Activated CD4-positive, alpha-beta T cell treated with anti-CD3 and anti-CD28 coated beads, Interleukin-2, amount 50 U/mL, for 4 hours (primary cell): ENCODE measurements around the gene WWOX.

Source experiments
- DNase-seq, 2 experiments: peaks; one replicate each; pipeline ENCODE4 v3.0.0-alpha.2; 2020

The WWOX gene

GRCh38 chr16:79175286-79176057 is 1076.0 kb downstream of the WWOX start:
- no peak for DNase-seq

GRCh38 chr16:79177018-79177417 is 1077.6 kb downstream of the WWOX start:
- DNase-seq: no peak

- DNase-seq: no peak
Observed at GRCh38 chr16:79181419-79181818, 1082.0 kb downstream of the WWOX start.

GRCh38 chr16:79182616-79183015 is 1083.2 kb downstream of the WWOX start:
- no peak for DNase-seq

- no peak for DNase-seq
Observed at GRCh38 chr16:79183571-79183970, 1084.1 kb downstream of the WWOX start.

GRCh38 chr16:79184464-79185030 is 1085.1 kb downstream of the WWOX start:
- no peak for DNase-seq

GRCh38 chr16:79185711-79186110 is 1086.3 kb downstream of the WWOX start:
- DNase-seq: no peak

- DNase-seq: no peak
Observed at GRCh38 chr16:79186196-79186595, 1086.7 kb downstream of the WWOX start.

- no peak for DNase-seq
Observed at GRCh38 chr16:79188115-79188738, 1088.8 kb downstream of the WWOX start.

GRCh38 chr16:79188739-79189122 is 1089.3 kb downstream of the WWOX start:
- DNase-seq: no peak

GRCh38 chr16:79190542-79190941 is 1091.1 kb downstream of the WWOX start:
- DNase-seq: no peak

GRCh38 chr16:79191933-79192332 is 1092.5 kb downstream of the WWOX start:
- DNase-seq: no peak

- DNase-seq: no peak
Observed at GRCh38 chr16:79192904-79193303, 1093.5 kb downstream of the WWOX start.

- no peak for DNase-seq
Observed at GRCh38 chr16:79194291-79194690, 1094.8 kb downstream of the WWOX start.

GRCh38 chr16:79195938-79196337 is 1096.5 kb downstream of the WWOX start:
- DNase-seq: no peak

GRCh38 chr16:79201436-79201835 is 1102.0 kb downstream of the WWOX start:
- no peak for DNase-seq

GRCh38 chr16:79202977-79203376 is 1103.5 kb downstream of the WWOX start:
- DNase-seq: no peak

- no peak for DNase-seq
Observed at GRCh38 chr16:79204486-79204885, 1105.0 kb downstream of the WWOX start.

- no peak for DNase-seq
Observed at GRCh38 chr16:79206889-79207288, 1107.4 kb downstream of the WWOX start.

- no peak for DNase-seq
Observed at GRCh38 chr16:79209308-79209707, 1109.9 kb downstream of the WWOX start.

GRCh38 chr16:79210607-79211006 is 1111.2 kb downstream of the WWOX start:
- no peak for DNase-seq

GRCh38 chr16:79211586-79211985 is 1112.1 kb downstream of the WWOX start:
- no peak for DNase-seq

- no peak for DNase-seq
Observed at GRCh38 chr16:79212114-79212791, 1112.8 kb downstream of the WWOX start.

- DNase-seq: no peak
Observed at GRCh38 chr16:79213214-79213613, 1113.8 kb downstream of the WWOX start.
